HG03175 (cell line): ENCODE measurements around the gene ZBTB40.

Source experiments
- ATAC-seq: cut with Tn5 transposase; IDR thresholded peaks from one replicate; pipeline ENCODE4 v1.9.1; 2021; ENCODE audit warnings: mild to moderate bottlenecking, moderate library complexity; ENCODE audit not compliant: unreplicated experiment

ZBTB40 gene

GRCh38 chr1:22451702-22452480 is at the start of gene ZBTB40:
ZBTB40 (plus strand) TSS chr1:22451851; CDS start chr1:22489949, 38,098 bp downstream.
- peak; percentile 89 for ATAC-seq

GRCh38 chr1:22402356-22403053 is 49.1 kb upstream of the ZBTB40 start:
- ATAC-seq = no peak

GRCh38 chr1:22404486-22404885 is 47.2 kb upstream of the ZBTB40 start:
- no peak for ATAC-seq

GRCh38 chr1:22406722-22407495 is 44.7 kb upstream of the ZBTB40 start:
- ATAC-seq = no peak

- ATAC-seq = no peak
Measured at GRCh38 chr1:22408230-22408629, 43.4 kb upstream of the ZBTB40 start.

GRCh38 chr1:22410401-22410800 is 41.2 kb upstream of the ZBTB40 start:
- no peak for ATAC-seq

GRCh38 chr1:22410928-22411495 is 40.6 kb upstream of the ZBTB40 start:
- no peak for ATAC-seq

GRCh38 chr1:22411589-22411988 is 40.1 kb upstream of the ZBTB40 start:
- no peak for ATAC-seq

GRCh38 chr1:22412932-22413727 is 38.5 kb upstream of the ZBTB40 start:
- no peak for ATAC-seq

- ATAC-seq = no peak
Measured at GRCh38 chr1:22413799-22414198, 37.9 kb upstream of the ZBTB40 start.

GRCh38 chr1:22414244-22414751 is 37.4 kb upstream of the ZBTB40 start:
- no peak for ATAC-seq

GRCh38 chr1:22415489-22415888 is 36.2 kb upstream of the ZBTB40 start:
- no peak for ATAC-seq

- no peak for ATAC-seq
Measured at GRCh38 chr1:22416555-22417454, 34.8 kb upstream of the ZBTB40 start.

- ATAC-seq = no peak
Measured at GRCh38 chr1:22417466-22417865, 34.2 kb upstream of the ZBTB40 start.

- no peak for ATAC-seq
Measured at GRCh38 chr1:22418312-22418711, 33.3 kb upstream of the ZBTB40 start.

GRCh38 chr1:22418933-22419382 is 32.7 kb upstream of the ZBTB40 start:
- ATAC-seq = no peak

GRCh38 chr1:22420455-22421053 is 31.1 kb upstream of the ZBTB40 start:
- no peak for ATAC-seq

- ATAC-seq = no peak
Measured at GRCh38 chr1:22426781-22427180, 24.9 kb upstream of the ZBTB40 start.

- ATAC-seq = no peak
Measured at GRCh38 chr1:22428672-22429071, 23.0 kb upstream of the ZBTB40 start.
